Stimulated activated CD8-positive, alpha-beta memory T cell treated with anti-CD3 and anti-CD28 coated beads, Interleukin-7, amount 100 ng/mL, for 1 hour (primary cell): Measurements from ENCODE around the gene SMIM30.
A peak's percentile ranks its signal among the peaks of the same experiment; 100 is the strongest.
"Not testable (repeated sequence)": the region's sequence is repeated elsewhere in the genome, so short reads cannot be mapped to it uniquely, and the experiment has no call there.

Experiments used
- DNase-seq, 2 donors: peaks; one replicate each; pipeline ENCODE4 v3.0.0-alpha.2; 2020; ENCODE audit warnings: low read depth in 2 of 2

The SMIM30 gene, protein sequence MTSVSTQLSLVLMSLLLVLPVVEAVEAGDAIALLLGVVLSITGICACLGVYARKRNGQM

DNA sequence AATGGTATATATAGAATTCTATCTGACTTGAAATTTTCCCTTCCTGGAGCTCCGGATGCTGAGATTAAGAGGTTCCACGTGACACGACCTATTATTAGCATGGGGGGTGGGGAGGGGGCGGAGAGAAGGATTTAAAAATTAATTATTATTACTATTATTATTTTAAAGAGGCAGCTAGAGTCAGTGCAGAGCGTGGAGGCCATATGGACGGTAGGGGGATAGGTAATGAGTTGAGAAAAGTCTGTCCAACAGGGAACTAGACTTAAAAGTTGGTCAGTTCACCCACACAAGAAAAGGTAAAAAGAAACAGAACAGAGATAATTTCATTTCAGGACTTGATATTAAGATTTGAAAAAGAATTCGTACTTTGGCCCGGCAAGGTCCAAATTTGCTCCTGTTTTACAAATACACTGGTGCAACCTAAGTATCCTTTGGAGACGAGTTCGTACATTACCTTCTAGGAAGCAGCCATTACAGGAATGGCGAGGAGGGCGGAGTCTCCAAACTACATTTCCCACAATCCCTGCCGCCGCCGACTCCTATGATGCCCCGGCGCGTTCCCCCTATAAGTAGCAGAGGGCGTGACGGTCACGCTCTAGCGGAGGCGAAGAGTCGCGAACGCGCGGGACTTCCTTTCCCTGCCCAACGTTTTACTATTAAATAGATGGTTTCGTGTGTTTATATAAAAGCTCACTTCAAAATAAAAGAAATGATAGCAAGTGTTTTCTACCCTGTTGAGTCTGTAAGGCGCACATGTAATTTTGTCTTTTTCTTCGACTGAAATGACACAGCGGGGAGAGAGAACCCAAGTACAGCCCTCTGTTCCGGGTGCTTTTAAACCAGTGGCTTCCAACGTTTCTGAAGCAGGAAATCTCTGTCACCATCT, at the start of gene SMIM30:
Gene SMIM30, minus strand, starts transcription at position 481 of the 886 bp plus-strand sequence. CDS start 976 bp downstream, outside the sequence.
- peak; percentile 70 to 77 for DNase-seq

DNA sequence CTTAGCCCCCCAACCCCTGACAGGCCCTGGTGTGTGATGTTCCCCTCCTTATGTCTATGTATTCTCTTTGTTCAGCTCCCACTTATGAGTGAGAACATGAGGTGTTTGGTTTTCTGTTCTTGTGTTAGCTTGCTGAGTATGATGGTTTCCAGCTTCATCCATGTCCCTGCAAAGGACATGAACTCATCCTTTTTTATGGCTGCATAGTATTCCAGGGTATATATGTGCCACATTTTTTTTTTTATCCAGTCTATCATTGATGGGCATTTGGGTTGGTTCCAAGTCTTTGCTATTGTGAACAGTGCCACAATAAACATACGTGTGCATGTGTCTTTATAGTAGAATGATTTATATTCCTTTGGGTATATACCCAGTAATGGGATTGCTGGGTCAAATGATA, 47.8 kb upstream of the SMIM30 start:
- DNase-seq: not testable (repeated sequence)

DNA sequence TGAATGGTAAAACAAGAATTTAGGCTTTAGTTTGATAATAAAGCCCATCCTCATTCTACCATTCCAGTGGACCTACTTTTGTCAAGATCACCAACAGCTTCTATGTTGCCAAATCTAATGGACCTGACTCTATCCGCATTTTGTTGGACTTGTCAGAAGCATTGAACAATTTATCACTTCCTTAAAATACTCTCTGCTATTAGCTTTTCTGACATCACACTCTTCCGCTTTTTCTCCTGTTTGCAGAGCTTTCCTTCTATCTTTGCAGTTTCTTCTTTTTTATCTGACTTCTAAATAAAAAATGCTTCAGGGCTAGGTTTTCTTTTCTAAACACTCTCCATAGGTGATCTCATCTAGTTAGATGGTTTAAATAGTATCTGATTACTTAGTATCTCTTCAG, 42.7 kb upstream of the SMIM30 start:
- DNase-seq: no peak

DNA sequence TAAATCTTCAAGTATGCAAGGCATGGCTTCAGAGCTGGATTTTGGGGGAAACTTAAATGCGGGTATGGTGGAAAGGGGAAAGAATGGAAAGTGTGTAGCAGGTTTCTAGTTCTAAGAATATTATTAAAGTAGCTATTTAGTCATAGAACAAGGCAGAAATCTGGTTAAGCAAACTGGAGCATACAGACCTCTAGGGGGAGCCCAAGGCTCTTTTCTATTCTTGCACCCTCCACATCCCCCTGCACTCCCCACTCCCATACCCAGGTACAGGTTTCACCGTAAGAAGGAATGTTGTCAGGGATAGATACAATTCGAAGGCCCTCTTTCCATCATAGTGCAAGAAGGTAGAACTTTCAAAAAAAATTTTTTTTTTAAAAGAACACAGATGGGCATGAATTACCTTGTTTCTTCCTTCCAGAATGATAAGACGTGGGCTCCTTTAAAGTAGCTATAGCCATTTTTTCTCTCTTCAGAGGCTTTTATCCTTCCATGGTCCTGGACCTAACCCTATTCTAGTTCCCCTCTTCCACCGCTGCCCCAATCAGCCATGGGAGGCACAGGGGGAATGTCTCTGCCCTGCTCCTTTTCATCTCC, 41.5 kb upstream of the SMIM30 start:
- DNase-seq: no peak

DNA sequence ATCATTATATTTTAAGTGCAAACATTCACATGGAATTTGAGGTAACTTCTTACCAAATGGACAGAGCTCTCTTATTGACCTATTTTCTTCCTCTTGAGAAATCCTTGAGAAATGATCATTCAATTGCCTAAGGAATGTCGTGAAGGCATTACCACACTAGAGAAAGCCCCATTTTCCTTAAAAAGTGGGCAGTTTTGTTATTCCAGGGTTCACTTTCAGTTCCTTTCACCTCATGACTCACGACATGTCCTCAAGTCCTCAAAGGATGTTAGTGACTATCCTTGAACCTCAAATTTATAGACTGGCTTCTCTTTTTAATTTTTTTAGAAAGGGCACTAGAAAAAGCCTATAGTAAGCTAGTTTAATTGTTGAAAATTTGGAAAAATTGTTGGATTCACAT, 40.4 kb upstream of the SMIM30 start:
- DNase-seq: no peak

DNA sequence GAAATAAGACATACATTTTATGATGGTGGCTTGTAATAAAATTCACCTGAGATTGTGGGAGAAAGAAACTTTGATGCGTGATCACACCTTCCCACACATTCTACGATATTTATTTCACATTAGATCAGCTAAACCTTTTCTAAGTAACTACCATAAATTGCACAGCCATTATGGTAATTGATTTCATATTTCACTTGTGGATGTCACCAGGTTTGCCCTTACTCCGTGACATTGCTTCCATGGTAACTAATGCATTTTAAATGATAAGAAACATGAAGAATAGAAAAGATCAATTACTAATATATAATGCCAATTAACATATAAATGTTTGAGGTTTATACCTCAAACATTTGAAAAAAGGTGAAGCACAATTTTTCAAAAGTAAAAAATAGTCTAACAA, 35.8 kb upstream of the SMIM30 start:
- no peak for DNase-seq

DNA sequence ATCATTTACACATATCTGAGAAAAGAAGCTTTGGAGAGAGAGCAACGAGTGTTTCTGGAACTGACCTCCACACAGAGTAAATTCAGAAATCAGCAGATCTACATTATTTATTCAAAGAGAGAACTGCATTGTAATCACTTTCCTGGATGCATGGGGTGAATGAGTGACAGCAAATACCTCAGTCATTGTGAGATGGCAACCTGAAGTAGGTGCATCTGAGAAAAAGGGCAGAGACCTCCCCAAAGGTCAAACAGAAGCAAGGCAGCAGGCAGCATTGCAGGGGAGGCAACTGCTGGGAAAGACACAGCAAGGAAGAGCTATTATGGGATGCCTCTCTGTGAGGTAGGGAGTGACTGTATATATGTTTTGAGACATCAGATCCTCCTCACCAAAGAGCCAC, 26.5 kb upstream of the SMIM30 start:
- DNase-seq: no peak

DNA sequence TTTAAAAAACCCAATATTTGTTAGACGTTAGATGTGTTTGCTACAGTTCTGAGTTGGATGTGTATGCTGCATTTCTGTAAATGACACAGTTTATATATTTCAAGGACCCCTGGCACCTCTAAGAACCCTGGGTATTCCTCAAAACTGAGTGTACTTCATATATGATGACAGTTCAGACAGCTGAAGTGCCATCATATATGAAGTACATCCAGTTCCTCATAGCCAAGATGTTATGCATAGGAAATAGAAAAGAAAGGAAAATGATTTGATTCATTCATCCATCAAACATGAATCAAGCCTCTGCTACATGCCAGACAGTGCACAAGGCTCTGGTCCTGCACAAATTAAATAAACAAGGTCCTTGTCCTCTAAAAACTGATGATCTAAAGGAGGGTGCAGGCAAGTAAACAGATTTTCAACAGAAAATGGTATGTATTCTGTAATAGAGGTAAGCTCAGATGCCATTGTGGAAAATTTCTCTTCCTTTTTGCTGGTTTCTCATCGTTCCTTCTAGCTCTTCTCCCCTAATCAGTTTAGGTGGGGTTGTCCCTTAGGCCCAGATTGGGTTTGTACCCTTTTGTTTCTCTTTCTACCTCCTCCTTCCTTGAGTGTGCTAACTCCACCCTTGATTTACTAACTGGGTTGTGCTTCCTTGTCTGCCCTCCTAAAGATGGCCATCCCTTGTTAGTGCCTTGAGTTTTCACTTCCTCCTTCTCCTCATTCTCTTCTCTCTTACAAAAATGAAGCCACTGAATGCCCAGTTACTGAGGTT, 25.3 kb upstream of the SMIM30 start:
- DNase-seq: no peak

DNA sequence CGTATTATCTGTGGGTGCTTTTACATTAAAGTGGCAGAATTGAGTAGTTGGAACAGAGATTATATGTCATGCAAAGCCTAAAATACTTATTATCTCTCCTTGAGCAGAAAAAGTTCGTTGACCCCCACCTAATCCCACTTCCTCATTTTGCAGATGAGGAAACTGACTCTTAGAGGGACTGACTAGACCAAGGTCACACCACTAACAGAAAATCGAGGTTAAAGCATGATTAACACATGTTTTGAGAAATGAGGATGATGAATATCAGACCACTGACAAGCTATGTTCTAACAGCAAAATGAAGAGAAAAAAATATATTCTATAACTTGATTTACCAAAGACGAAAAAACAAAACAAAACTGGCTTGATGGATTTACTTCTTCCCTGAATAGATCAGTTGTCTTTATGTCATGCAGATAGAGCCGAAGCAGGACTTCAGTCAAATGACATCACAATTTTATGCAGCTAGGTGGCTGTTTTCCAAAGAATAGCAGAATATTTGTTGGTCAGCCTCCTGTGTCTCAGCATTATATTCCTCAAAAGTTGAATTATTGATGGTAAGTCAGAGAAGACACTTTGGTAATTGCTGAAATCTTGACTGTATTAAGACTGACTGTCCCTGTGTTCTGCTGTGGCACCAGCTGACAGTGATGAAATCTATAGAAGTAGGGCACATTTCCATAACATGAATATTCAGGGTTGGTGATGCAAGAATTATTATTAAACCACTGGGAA, 24.2 kb upstream of the SMIM30 start:
- DNase-seq: no peak

DNA sequence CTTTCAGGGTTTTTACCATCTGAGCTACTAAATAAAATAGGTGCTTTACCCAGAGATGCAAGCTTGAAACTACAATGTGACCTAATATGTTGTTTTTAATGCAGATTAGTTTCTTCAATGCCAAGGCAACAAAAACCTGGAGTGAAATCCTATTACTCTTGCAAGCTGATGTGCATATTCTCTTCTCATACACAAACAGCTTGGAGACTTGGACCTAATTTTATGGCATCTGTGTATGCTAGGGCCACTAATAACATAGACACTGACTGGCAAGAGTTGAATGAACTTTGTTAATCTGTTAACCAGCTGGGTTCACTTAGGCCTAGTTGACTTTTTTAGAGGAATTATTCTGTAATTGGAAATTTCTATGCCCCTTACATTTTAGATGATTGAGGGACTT, 23.4 kb upstream of the SMIM30 start:
- DNase-seq: no peak

DNA sequence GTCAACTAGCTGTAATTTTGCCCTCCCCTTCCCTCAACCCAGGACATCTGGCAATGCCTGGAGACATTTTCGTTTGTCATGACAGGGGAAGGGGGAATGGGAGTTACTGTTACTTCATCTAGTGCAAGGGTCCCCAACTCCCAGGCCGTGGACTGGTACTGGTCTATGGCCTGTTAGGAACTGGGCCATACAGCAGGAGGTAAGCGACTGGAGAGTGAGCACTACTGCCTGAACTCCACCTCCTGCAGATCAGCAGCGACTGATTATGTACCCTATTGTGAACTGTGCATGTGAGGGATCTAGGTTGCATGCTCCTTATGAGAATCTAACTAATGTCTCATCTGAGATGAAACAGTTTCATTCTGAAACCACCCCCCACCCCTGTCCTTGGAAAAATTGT, 22.6 kb upstream of the SMIM30 start:
- DNase-seq: no peak

DNA sequence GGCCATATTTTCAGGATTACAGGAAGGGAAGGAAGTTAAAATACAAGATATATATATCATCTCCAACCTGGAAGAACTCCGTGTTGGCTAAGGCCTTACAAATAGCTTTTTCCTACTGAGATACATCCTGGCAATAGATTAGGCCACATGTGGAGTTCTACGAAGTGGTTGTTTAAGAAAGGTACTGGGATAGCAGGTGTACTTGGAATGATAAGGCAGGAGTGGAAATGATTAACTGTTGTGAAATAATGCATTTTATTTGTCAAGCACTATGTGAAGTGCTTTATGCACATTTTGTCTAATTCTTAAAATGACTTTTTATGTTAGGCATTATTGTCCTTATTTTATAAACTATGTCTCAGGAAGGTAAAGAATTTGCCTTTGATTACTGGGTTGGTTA, 18.9 kb upstream of the SMIM30 start:
- DNase-seq: no peak

DNA sequence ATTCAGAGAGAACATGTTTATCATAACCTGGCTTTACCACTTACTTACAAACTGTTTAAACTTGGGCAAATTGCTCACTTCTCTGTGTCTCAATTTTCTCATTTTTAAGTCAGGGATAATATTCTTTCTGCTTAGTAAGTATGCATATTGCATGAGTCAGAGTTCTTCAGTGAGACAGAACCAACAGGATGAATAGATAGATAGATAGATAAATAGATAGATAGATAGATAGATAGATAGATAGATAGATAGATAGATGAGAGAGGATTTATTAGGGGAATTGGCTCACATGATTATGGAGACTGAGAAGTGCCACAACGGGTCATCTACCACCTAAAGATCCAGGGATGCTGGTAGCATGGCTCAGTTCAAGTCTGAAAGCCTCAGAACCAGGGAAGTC, 15.7 kb upstream of the SMIM30 start:
- no peak for DNase-seq

DNA sequence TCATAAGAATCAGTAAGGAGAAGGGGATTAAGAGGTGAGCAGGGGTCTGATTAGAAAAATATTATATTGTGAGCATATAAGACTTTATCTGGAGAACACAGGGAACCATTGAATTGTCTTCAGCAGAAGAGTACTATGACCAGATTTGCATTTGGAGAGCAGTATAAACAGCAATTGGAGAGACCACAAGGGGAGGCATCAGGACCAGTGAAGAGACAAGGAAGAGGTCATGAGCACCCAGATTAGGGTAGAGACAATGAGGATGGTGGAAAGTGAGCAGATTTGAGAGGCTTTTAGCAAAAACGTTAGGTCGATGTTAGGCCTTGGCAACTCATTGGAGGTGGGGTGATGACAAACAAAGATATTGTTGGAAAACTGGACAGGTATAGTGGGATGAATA, 13.0 kb upstream of the SMIM30 start:
- DNase-seq: no peak

DNA sequence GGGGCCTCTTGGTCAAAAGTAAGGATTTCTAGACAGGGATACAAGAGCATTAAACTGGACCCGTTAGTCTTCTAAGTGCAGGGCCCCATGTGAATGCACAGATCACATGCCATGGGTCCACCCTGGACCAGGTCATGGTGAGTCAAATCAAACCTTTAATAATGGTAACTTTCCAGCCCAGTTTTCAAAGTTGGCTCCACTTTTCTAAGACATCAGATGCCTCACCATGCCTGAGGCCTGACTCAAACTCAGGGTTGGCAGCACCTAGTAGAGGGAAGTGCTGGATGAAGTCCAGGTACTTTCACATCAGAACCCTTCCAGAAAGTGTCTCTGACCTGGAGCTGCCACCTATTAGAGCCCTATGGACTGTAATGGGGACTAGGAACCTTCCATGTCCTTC, 9.7 kb upstream of the SMIM30 start:
- DNase-seq: no peak

DNA sequence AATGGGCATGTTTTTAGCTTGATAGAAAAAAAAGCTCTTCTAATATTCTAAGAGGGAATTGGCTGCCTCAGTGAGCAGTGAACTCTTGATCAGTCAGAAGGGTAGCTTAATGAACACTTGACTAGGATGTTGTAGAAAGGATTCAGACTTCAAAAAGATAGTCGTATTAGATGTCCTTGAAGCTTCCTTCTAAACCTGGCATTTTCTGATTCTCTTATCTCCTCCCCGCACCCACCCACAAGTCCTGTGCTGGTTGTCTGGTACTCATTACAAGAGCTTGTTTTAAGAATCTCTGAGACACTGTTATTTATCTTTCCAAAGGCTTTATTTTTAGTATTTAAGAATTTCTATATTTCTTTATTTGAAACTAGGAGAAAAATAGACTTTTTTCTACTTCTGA, 7.4 kb upstream of the SMIM30 start:
- no peak for DNase-seq

DNA sequence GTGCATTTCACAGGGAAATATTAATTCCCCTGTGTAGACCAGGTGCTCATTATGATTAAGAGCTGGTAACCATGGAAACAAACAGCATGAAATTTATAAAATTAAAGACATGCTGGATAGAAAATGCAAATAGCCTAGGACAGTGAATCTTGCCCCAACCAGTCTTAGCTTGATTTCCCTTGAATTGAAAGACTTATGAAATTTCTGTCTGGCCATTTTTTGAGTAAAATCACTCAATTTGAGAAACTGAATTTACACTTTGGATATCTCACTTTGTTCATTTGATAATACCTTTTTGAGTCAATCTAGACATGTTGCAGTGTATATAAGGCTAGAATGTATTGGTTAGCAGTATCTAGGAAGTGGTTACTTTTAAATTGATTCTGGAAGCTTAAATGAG, 4.4 kb upstream of the SMIM30 start:
- no peak for DNase-seq

DNA sequence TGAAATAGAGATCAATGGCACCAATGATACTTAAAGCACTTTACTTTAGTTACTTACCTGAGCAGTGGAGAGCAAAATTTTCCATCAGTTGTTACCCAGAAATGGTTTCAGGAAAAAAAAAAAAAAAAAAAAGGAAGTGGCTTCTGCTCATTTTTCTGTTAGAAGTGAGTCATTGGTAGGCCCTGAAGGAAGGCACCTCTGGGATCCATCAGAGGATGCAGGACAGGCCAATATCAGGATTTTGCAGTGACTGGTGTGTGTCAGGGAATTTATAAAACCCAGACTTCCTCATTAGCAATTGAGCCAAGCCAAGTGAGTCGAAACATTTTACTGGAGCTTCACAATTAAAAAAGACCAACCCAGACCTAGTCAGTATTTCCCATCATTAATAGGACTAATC, 2.3 kb upstream of the SMIM30 start:
- DNase-seq: no peak

DNA sequence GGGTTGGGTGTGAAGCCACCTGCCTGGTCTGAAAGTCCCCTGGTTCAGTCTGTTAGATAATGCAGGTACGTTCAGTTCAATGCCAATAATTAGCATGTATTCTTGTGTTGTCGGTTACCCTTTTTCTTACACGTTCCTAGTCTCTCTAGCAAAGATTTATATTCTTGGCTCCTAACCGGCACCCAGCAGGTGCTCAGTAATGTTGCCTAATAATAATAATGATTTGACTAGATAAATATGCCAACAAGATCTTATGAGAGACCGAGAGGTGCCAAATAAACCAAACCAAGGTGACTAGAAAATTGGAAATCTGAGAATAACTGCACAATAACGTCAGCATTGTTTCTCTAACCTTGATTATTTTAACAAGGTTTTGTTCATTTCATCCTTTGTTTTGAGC, 1.1 kb upstream of the SMIM30 start:
- DNase-seq: no peak

DNA sequence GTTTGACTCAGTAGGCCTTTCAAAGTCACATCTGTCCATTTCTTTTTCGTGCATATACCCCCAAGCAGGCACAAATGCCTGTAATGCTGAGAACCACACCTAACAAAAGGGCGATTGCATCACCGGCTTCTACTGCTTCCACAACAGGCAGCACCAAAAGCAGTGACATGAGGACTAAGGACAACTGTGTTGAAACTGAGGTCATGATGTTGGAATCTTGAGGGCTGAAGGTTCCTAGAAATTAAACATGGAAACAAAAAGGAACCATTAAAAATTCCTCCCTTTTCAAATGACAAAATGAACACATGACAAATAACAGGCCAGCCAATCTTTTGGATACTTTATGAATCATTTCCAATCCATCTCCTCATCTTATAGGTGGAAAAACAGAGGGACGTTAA, 980 bp downstream of the SMIM30 start:
- DNase-seq: not testable (repeated sequence)

DNA sequence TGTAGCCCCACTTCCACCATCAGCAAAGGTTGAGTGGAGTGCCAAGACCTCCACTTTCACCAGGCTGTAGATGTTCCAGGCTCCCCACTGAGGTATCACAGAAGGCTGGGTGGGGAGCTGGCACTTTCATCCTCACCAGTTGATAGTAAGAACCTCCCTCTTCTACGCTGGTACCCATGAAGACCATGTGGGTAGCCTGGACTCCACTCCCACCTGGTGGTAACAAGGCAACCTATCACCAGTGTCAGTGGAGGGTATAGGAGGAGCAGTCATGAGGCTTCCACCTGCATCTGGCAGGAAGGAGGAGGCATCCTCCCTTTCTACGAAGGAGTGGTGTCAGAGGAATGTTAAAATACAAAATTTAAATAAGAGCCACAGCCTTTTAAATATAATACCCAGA, 4.4 kb downstream of the SMIM30 start:
- DNase-seq: no peak

DNA sequence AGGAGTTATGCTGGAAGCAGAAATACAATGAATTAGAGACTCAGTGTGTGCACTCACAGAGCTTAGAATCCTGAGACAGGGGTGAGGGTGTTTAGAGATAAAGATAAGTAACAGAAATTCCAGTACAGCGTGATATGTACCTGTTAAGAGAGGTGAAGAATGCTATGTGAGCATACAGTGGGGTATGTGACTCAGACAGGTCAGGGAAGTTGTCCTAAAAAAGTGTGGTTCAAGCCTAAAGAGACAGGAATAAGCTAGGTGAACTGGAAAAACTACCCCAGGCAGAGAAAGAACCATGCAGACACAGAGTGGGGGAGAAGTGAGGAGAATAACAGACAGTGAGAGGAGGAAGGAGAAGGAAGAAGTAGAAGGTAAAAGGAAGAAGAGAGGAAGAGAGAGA, 8.6 kb downstream of the SMIM30 start:
- DNase-seq: no peak
